Fibroblast of villous mesenchyme (primary cell): ENCODE measurements around the gene GGT5. TPM values are rescaled to one million over a fixed set of nuclear protein-coding genes. Genes with fewer than 3 reads are reported as not detected.
"Not testable (repeated sequence)": the region's sequence is repeated elsewhere in the genome, so short reads cannot be mapped to it uniquely, and the experiment has no call there.

Source experiments
- DNase-seq: peaks from one replicate; pipeline ENCODE4 v3.0.0-alpha.2; 2010; ENCODE audit warnings: low read depth
- H3K4me3 ChIP-seq: 2 replicates; pipeline ENCODE4 v1.5.1; 2011; ENCODE audit warnings: low read depth, mild to moderate bottlenecking, low read length
- total RNA-seq: library from RNA; depleted of rRNA; stranded (reverse); fragments of >200 nt; gene quantifications from 2 replicates; pipeline ENCODE4 v1.2.3, GENCODE V29; 2012
- TF ChIP-seq, protein P1 (sequence below): IDR thresholded peaks from 2 replicates; pipeline ENCODE4 v1.5.1; 2012; ENCODE audit warnings: low read depth, mild to moderate bottlenecking, low read length; ENCODE audit not compliant: insufficient read depth

Gene GGT5
- total RNA-seq, 1 donor: 2.2 TPM

DNA sequence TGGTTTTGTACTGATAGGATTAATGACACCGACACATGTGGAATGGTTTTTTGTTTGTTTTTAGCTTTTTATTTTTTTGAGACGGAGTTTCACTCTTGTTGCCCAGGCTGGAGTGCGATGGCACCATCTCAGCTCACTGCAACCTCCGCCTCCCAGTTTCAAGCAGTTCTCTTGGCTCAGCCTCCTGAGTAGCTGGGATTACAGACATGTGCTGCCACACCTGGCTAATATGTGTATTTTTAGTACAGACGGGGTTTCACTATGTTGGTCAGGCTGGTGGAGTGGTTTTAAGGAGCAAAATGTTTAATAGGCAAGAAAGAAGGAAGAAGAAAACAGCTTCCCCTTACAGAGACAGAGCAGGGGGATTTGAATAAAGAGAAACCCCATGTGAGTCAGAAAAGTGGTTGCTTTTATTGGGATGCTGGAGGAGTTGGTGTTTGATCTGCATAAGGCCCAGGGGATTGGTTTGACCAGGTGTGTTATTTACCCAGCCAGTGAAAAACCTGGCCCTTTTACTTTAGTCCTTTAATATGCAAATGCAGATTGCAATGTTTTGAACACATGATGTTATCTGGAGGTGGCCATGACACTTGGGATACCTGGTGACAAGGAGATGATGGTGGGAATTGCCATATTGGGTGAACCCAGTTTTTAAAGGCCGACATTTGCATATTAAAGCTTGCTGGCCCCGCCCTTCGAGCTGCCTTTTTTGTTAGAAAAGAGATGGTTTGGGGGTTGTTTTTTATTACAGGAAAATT, 39.3 kb downstream of the GGT5 start:
- no peak overlapping the region for H3K4me3 ChIP-seq
- no peak for DNase-seq
- TF ChIP-seq, protein P1, sequence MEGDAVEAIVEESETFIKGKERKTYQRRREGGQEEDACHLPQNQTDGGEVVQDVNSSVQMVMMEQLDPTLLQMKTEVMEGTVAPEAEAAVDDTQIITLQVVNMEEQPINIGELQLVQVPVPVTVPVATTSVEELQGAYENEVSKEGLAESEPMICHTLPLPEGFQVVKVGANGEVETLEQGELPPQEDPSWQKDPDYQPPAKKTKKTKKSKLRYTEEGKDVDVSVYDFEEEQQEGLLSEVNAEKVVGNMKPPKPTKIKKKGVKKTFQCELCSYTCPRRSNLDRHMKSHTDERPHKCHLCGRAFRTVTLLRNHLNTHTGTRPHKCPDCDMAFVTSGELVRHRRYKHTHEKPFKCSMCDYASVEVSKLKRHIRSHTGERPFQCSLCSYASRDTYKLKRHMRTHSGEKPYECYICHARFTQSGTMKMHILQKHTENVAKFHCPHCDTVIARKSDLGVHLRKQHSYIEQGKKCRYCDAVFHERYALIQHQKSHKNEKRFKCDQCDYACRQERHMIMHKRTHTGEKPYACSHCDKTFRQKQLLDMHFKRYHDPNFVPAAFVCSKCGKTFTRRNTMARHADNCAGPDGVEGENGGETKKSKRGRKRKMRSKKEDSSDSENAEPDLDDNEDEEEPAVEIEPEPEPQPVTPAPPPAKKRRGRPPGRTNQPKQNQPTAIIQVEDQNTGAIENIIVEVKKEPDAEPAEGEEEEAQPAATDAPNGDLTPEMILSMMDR: no peak

GRCh38 chr22:24203856-24204255, 41.0 kb downstream of the GGT5 start:
- DNase-seq, H3K4me3 ChIP-seq: not testable (repeated sequence)

GRCh38 chr22:24201681-24202614, 42.9 kb downstream of the GGT5 start:
- no peak overlapping the region for H3K4me3 ChIP-seq
- TF ChIP-seq, protein P1: no peak
- DNase-seq: no peak

GRCh38 chr22:24200619-24201212, 44.2 kb downstream of the GGT5 start:
- H3K4me3 ChIP-seq: no peak overlapping the region
- TF ChIP-seq, protein P1: no peak
- peak; percentile 33 for DNase-seq

GRCh38 chr22:24198682-24199052, 46.2 kb downstream of the GGT5 start:
- DNase-seq: no peak
- H3K4me3 ChIP-seq: no peak overlapping the region
- TF ChIP-seq, protein P1: no peak

GRCh38 chr22:24191893-24192292, 53.0 kb downstream of the GGT5 start:
- TF ChIP-seq, protein P1: no peak
- no peak for DNase-seq
- no peak overlapping the region for H3K4me3 ChIP-seq

- TF ChIP-seq, protein P1: no peak
- H3K4me3 ChIP-seq: no peak overlapping the region
These were observed 53.5 kb downstream of the GGT5 start for GRCh38 chr22:24191381-24191841.

More at GRCh38 chr22:24191381-24191841, 53.5 kb downstream of the GGT5 start:
- no peak for DNase-seq
